ENCODE measurements around the gene GPRIN3.

Gene GPRIN3

DNA sequence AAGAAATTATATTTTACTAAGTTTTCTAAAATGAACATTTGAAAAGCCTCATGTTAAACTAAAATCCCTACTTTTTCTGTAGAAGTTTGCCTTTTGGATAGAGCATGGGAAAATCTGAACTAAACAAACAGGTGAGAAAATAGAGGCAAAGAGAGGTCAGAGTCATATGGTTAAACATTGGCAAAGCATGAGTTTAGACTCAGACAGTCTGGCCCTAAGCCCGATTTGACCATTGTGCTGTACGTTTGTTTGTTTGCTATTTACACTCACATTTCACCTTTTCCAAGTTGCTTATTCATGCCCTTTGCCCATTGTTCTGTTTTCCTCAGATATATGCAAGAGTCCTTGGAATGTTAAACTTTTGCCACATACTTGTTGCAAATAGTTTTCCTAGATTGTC lies 110.9 kb downstream of the GPRIN3 start:
- in situ Hi-C loops (cut with HindIII; ENCODE audit: low pct_ligation_motif_present, low pct_unique_long_range_greater_than_20kb, low sequenced_read_pairs) = no loop called here
- DNase-seq = peak; percentile 16

- in situ Hi-C loops (cut with HindIII; ENCODE audit: low pct_ligation_motif_present, low pct_unique_long_range_greater_than_20kb, low sequenced_read_pairs) = no loop called here
- peak; percentile 24 for DNase-seq
Observed at GRCh38 chr4:89196056-89196674, 111.4 kb downstream of the GPRIN3 start.

- DNase-seq = peak; percentile 32
- in situ Hi-C loops (cut with HindIII; ENCODE audit: low pct_ligation_motif_present, low pct_unique_long_range_greater_than_20kb, low sequenced_read_pairs) = no loop called here
Observed at GRCh38 chr4:89193843-89194242, 113.8 kb downstream of the GPRIN3 start.

Measured in ACHN (cell line).